ENCODE results near the gene ARFGAP1. TPM values are rescaled to one million over a fixed set of nuclear protein-coding genes. Genes with fewer than 3 reads are reported as not detected.

Gene ARFGAP1
- total RNA-seq, 1 experiment from 2014 or later, result 62.1 TPM

GRCh38 chr20:63277466-63278272 is 5.1 kb downstream of the ARFGAP1 start:
- DNase-seq (ENCODE audit: low read depth), result no peak

GRCh38 chr20:63278661-63279060 is 6.0 kb downstream of the ARFGAP1 start:
- DNase-seq (ENCODE audit: low read depth), result no peak

GRCh38 chr20:63279931-63280330 is 7.3 kb downstream of the ARFGAP1 start:
- DNase-seq (ENCODE audit: low read depth), result no peak

DNA sequence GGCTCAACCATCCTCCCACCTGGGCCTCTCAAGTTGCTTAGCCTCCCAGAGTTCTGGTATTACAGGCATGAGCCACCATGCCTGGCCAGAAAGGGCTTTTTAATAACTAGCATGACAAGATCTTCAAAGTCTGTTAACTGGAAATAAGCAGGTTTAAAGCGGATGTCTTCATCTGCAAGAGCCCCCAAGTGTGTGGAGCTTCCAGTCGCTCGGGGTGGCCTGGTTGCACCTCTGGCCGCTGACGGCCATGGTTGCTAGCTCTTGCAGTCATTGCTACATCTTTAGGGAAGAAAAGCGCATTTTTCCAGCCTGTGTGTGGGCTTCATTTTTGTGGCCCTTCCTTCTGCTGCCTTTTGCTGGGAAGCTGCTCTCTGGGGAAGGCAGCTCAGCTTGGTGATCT is 7.8 kb downstream of the ARFGAP1 start:
- DNase-seq (ENCODE audit: low read depth), result no peak

- DNase-seq (ENCODE audit: low read depth), result no peak
Observed at GRCh38 chr20:63280929-63281545, 8.4 kb downstream of the ARFGAP1 start.

- no peak for DNase-seq (ENCODE audit: low read depth)
Observed at GRCh38 chr20:63281742-63282665, 9.4 kb downstream of the ARFGAP1 start.

DNA sequence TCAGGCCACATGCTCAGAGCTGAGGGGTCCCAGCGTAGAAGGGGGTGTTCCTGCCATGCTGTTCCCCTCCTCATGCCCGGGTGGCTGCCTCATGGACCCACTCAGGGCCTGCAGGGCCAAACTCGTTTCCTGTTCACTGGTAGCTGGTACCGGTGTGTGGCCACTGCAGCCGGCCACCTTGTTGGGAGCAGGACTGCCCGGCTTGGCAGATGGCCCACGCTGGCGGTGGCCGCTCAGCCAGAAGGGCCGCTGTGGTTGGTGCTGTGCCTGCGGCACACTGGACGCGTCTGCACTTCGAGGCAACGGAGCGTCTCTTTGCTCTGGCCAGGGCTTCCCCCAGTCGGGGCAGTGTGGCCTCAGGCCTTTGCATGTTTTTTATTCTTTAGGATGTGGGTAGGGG is 10.3 kb downstream of the ARFGAP1 start:
- no peak for DNase-seq (ENCODE audit: low read depth)

- no peak for DNase-seq (ENCODE audit: low read depth)
Observed at GRCh38 chr20:63283397-63284082, 10.9 kb downstream of the ARFGAP1 start.

DNA sequence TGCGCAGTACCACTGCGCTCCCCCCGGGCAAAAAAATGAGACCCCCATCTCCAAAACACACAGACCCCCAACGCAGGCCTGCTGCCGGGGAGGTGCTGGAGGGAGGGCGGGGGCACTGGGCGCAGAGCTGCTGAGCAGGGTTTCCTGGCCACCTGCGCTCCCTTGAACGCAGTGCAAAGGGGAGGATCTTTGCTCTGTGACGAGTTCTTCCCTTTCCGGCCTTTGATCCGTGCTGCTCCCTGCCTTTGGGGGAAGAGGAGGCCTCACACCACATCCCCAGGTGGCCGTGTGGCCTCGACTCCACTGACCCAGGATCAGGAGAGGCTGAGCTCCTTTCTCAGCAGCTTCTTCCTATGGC is 11.4 kb downstream of the ARFGAP1 start:
- no peak for DNase-seq (ENCODE audit: low read depth)

GRCh38 chr20:63284544-63284949 is 11.9 kb downstream of the ARFGAP1 start:
- DNase-seq (ENCODE audit: low read depth), result no peak

GRCh38 chr20:63284981-63285524 is 12.4 kb downstream of the ARFGAP1 start:
- no peak for DNase-seq (ENCODE audit: low read depth)

DNA sequence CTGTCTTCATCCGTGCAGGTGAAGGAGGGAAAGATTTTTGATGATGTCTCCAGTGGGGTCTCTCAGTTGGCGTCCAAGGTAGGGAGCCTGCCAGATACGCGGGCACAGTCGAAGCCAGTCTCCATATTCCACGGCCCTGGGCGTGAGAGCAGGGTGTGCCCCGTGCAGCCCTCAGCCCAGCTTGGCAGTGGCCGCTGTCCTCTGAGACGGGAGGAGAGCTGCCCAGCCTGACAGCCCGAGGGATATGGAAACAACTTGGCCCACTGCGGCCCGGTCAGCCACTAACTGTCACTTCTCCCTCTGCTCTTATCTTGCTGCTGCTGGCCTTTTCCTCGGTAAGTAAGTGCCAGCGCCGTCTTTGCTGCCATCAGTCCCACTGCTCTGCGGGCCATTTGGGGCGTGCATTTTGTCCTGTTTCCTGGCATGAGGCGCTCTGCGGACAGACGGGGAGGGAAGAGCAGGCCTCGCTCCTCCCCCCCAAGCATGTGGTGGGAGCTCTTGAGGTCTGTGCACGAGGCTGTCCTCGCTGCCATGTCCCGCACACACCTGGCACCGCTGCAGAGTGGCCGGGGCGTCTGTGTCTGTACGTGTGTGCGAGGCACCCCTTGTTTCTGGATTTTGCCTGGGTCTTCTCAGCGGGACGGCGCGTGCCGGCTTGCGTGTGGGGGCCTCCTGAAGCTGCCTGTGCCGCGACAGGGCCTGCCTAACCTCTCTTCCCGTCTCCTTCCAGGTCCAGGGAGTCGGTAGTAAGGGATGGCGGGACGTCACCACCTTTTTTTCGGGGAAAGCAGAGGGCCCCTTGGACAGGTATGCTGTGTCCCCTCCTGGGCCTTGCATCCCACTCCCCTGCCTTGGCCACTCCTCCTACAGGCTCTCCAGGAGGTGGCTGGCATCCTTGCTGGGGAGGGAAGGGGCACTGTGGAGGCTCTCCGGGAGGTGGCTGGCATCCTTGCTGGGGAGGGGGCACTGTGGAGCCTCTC is 13.3 kb downstream of the ARFGAP1 start:
- no peak for DNase-seq (ENCODE audit: low read depth)

DNA sequence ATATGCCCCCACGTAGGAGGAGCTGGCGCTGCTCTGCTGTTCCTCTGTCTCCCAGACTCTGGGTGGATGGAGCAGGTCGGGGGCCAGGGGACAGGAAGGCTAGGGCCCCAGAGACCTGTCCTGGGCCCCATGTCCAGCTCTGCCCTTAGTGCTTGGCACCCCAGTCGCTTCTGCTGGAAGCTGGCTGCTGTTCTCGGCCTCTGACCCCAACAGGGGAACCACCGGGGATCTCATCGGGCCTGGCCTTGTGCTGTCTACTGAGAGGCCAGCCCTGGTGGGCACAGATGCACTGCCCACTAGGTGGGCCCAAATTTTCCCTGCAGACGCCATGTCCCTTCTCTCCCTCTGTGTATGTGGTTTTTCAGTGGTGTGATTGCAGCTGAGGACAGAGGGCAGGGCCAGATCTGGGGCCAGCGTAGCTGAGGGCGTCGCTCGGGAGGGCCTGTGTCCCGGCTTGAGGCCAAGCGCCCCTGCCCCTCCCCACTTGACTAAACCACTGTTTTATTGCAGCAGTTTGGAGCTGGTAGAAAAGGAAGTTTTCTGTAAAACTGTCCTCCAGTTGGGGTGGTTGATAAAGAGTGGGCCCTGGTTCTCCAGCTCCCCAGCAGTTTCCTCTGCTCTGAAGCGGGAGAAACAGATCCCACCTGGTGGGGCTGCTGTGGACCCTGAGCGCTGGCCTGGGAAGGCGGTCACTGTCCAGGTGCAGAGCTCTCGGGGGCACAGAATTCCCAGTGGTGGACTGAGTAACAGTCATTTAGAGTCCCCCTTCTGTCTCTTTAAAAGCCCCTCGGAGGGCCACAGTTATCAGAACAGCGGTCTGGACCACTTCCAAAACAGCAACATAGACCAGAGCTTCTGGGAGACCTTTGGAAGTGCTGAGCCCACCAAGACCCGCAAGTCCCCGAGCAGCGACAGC is 14.4 kb downstream of the ARFGAP1 start:
- DNase-seq (ENCODE audit: low read depth), result no peak

- DNase-seq (ENCODE audit: low read depth), result no peak
Observed at GRCh38 chr20:63287697-63288580, 15.3 kb downstream of the ARFGAP1 start.

DNA sequence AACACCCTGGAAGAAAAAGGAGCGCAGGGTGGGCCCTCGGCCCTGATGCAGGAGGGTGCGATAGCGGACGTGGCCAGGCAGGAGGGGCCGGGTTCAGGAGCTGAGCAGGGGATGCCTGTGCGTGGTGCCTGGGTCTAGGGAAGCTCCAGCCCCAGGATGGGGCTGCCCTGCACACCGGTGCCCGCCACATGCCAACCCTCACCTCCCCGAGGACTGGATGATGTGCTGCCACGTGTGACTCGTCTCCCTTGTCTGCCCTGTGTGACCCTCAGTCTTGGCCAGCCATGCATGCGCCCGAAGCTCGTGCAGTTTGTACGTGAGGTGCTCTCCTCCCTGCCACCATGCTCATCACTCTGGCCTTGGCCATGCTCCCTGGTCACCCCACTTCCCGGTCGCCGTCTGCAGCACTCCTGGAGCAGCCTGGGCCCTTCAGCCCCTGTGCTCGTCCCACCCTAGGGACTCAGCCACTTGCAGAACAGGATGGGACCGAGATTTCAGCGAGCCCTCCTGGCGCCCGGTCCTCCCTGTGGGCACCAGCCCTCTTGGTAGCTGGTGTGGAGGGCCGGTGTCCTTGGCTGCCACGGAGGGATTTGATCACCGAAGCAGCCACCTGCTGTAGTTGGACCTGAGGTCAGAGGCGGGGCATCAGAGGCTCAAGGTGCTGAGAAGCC is 16.1 kb downstream of the ARFGAP1 start:
- DNase-seq (ENCODE audit: low read depth), result no peak

DNA sequence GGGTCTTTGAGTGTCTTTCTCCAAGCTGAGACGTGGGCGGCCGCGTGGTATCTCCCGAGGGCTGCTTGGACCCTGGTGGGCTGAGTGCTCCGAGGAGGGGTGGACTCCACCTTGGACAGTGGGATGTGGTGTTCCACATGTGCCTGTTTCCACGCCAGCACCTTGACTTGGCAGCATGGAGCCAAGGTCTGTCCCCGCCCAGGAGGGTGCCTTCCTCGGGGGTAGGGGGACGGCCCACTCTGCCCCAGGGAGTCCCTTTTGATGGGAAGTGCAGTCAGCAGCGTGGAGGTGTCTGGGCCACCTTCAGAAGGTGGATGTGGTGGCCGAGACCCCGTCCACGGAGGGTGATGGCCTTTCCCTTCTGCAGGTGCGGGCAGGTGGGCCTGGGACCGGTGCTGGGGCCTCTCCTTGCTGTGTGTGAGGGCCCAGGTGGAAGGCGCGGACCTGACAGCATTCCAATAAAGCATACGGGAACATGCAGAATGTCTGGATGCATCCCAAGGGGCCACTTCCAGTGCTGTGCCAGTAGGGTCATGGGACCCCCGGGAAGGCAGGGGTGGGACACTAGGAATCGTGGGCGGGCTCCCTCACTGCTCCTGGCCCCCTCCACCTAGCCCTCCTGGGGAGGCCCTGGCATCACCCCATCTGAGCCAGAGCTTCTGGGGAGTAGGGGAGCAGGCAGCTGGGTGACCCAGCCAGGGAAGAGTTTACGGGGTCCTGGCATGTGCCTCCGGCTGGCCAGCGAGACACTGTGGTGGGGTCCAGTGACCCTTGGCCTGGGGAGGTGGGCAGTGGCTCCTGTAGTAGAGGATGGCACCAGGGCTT is 16.9 kb downstream of the ARFGAP1 start:
- no peak for DNase-seq (ENCODE audit: low read depth)

All from HT1080 (cell line).